Nephron (organoid): ENCODE results near the gene SFTPA2.

Experiments used
- H3K27ac Mint-ChIP-seq, 3 experiments: 2 replicates each; pipeline ENCODE4 v1.8.0; 2020; ENCODE audit warnings: mixed read lengths in 3 of 3, mild to moderate bottlenecking in 2 of 3, moderate library complexity in 1 of 3
- H3K27me3 Mint-ChIP-seq: 2 replicates; pipeline ENCODE4 v1.8.0; 2021; ENCODE audit warnings: low read depth, mild to moderate bottlenecking, moderate library complexity, mixed read lengths
- H3K36me3 Mint-ChIP-seq: 2 replicates; pipeline ENCODE4 v1.8.0; 2020; ENCODE audit warnings: low read depth, mixed read lengths
- H3K4me1 Mint-ChIP-seq: 2 replicates; pipeline ENCODE4 v1.8.0; 2020; ENCODE audit warnings: mixed read lengths
- H3K4me3 Mint-ChIP-seq, 3 experiments: 2 replicates each; pipeline ENCODE4 v1.8.0; 2020; ENCODE audit warnings: mild to moderate bottlenecking in 3 of 3, mixed read lengths in 3 of 3, moderate library complexity in 2 of 3
- H3K9me3 Mint-ChIP-seq: 2 replicates; pipeline ENCODE4 v1.8.0; 2020; ENCODE audit warnings: mixed read lengths
- TF ChIP-seq, protein P1 (sequence below), 3 experiments: fragments of 200-600 bp; sonication (generic); IDR thresholded peaks; one replicate each; pipeline ENCODE4 v1.5.0; 2021; ENCODE audit warnings: antibody characterized with exemption in 3 of 3; ENCODE audit not compliant: unreplicated experiment in 3 of 3

Gene SFTPA2

DNA sequence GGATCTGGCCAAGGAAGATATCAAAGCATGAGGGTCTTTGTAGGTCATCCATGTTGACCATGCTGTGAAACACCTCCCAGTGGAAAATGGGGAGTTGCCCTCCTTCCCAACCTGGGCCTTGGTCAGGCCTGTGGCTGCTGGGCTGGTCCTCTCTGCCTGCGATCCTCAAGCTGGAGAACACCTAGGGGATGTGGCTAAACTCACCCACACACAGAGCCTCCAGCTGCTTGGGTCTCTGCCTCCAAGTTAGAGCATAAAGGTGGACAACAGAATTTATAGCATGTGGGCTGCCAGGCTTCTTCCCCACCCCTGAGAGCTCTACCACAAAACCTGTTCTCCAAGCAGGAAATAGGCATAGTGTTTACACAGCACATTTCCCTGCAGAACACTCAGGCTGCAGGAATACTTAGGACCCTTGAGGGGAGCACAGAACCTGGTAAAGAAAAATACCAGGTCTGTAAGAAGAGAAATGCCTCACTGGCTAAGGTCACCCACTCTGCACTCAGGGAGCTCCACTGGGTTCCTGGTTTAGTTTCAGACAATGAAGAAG is at the start of gene SFTPA2:
TSS of gene SFTPA2 (minus strand) at position 248 of the 550 bp plus-strand sequence. CDS start 924 bp downstream, outside the sequence.
- Mint-ChIP-seq H3K4me1 (no peaks in the 10 kb centered on the region), H3K4me3 (no peak within 1 kb of the TSS), H3K27ac (no peak within 1 kb of the TSS), H3K9me3 (no peaks in the 10 kb centered on the region), H3K36me3 (no peaks in the 10 kb centered on the region), H3K27me3 (peaks cover 9% of the 10 kb centered on the region)
- TF ChIP-seq, protein P1, sequence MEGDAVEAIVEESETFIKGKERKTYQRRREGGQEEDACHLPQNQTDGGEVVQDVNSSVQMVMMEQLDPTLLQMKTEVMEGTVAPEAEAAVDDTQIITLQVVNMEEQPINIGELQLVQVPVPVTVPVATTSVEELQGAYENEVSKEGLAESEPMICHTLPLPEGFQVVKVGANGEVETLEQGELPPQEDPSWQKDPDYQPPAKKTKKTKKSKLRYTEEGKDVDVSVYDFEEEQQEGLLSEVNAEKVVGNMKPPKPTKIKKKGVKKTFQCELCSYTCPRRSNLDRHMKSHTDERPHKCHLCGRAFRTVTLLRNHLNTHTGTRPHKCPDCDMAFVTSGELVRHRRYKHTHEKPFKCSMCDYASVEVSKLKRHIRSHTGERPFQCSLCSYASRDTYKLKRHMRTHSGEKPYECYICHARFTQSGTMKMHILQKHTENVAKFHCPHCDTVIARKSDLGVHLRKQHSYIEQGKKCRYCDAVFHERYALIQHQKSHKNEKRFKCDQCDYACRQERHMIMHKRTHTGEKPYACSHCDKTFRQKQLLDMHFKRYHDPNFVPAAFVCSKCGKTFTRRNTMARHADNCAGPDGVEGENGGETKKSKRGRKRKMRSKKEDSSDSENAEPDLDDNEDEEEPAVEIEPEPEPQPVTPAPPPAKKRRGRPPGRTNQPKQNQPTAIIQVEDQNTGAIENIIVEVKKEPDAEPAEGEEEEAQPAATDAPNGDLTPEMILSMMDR (IDR thresholded peaks at IDR 0.05; ENCODE audit: unreplicated experiment in 3 of 3), result no peak

DNA sequence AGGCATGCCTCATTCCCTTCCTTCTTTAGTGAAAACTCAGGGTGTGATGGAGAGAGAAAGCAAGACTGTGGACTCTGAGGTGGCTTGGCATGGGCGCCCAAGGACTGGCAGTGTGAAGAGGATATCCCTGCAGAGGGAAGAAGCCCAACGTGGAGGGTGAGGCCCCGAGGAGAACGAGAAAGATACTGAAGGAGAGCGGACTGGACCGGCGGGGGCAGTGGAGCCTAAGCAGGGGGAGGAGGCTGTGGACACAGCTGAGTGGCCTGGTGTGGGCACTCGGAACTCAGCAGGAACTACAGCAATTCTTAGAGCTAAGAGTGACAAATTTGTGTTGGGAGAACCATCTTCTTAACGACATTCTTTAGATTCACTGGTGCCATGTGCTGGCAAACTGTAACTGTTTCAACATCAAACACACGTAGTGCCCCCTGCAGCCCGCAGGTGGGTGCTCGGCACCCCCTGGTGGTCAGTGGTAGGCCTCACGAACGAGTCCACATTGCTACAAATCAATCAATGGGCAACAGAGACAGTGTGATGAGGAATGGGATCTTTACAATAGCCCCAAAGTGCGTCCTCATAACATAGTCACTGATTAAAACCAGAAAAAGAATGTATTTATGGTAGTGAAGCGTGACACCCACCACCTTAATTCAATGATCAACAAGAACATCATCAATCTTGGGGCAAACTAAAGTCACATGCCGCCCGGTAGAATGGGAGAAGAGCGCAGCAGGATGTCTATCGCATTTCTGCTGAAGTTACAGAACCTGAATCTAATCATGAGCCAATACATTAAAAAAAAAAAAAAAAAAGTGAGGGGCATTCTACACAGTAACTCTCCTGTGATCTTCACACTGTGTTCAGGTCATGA is 48.5 kb upstream of the SFTPA2 start:
- TF ChIP-seq, protein P1 (IDR thresholded peaks at IDR 0.05; ENCODE audit: unreplicated experiment in 3 of 3), result peak; percentile 17 to 36 (median 27)
- H3K36me3 Mint-ChIP-seq, result no peaks in the 10 kb centered on the region

DNA sequence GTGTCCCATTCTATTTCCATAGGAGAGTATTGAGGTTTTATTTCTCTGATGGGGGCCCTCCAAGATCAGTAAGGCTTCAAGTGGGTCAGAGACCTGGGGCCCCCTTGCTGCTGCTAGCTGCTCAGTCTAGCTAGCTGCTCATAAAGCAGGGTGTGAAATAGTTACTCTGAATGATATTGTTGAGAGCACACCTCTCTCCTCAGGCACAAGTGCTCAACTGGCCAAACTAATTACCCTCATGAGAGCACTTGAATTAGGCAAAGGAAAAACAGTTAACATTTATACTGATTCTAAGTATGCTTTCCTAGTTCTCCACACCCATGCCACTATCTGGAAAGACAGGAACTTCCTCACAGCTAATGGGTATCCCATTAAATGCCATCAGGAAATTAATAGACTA is 45.1 kb upstream of the SFTPA2 start:
- TF ChIP-seq, protein P1 (IDR thresholded peaks at IDR 0.05; ENCODE audit: unreplicated experiment in 3 of 3), result no peak
- Mint-ChIP-seq H3K27me3 (peaks cover 24% of the 10 kb centered on the region), H3K9me3 (peaks cover 9% of the 10 kb centered on the region), H3K4me3 (no peak overlapping the region), H3K4me1 (no peaks in the 10 kb centered on the region), H3K27ac (no peak overlapping the region), H3K36me3 (no peaks in the 10 kb centered on the region)

More for the DNA sequence above, 48.5 kb upstream of the SFTPA2 start:
- Mint-ChIP-seq H3K9me3 (peaks cover 2% of the 10 kb centered on the region), H3K27ac (no peak overlapping the region), H3K4me3 (no peak overlapping the region), H3K4me1 (no peaks in the 10 kb centered on the region), H3K27me3 (peaks cover 18% of the 10 kb centered on the region)

DNA sequence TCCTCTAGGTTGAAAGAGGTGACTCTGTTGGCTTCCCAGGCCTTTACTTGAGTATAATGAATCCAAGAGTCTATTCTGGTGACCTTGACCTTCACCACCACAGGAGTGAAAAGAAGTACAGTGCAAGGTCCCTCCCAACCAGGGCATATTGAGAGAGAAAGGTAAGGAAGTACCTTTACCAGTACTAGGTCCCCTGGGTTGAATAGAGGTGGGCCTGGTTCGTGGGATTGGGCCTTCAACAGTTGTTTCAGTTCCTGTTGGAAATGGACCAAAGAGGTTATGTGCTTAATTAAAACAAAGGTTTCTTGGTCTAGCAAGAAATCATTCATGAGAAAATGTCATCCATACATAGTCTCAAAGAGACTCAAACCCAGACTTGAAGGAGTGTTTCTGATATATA is 44.1 kb upstream of the SFTPA2 start:
- TF ChIP-seq, protein P1 (IDR thresholded peaks at IDR 0.05; ENCODE audit: unreplicated experiment in 3 of 3), result no peak
- Mint-ChIP-seq H3K4me3 (no peak overlapping the region), H3K4me1 (no peaks in the 10 kb centered on the region), H3K27me3 (peaks cover 28% of the 10 kb centered on the region), H3K9me3 (peaks cover 14% of the 10 kb centered on the region), H3K36me3 (no peaks in the 10 kb centered on the region), H3K27ac (no peak overlapping the region)

DNA sequence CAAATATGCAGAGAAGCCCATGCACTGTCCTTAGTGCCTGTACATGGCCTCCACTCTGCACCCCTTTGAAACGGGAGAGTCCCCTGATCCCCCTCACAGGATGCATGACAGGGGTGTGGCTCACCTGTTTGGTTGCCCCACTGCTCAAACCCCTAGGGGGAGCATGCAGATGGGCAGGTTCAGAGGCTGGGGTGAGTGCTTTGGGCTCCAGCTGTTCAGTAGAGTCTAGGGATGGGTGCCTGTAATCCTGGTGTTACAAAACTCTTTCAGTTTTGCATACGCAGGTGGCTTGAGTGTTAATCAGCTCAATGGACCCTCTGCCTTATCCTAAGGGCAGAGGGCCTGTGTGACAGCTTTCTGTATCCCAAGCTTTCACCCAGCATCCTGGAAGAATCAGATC is 42.7 kb upstream of the SFTPA2 start:
- Mint-ChIP-seq H3K36me3 (no peaks in the 10 kb centered on the region), H3K4me1 (no peaks in the 10 kb centered on the region), H3K4me3 (no peak overlapping the region), H3K9me3 (peaks cover 26% of the 10 kb centered on the region), H3K27me3 (peaks cover 24% of the 10 kb centered on the region), H3K27ac (no peak overlapping the region)
- TF ChIP-seq, protein P1 (IDR thresholded peaks at IDR 0.05; ENCODE audit: unreplicated experiment in 3 of 3), result no peak
